ENCODE results near the gene LDLRAD2. TPM values are rescaled to one million over a fixed set of nuclear protein-coding genes. Genes with fewer than 3 reads are reported as not detected.

Gene LDLRAD2
- total and polyA plus RNA-seq, 9 of the 15 experiments (the other 6 are each of a cell fraction or from before 2014, with no cell fraction given): 0.45 to 0.48 TPM; not detected in 7

DNA sequence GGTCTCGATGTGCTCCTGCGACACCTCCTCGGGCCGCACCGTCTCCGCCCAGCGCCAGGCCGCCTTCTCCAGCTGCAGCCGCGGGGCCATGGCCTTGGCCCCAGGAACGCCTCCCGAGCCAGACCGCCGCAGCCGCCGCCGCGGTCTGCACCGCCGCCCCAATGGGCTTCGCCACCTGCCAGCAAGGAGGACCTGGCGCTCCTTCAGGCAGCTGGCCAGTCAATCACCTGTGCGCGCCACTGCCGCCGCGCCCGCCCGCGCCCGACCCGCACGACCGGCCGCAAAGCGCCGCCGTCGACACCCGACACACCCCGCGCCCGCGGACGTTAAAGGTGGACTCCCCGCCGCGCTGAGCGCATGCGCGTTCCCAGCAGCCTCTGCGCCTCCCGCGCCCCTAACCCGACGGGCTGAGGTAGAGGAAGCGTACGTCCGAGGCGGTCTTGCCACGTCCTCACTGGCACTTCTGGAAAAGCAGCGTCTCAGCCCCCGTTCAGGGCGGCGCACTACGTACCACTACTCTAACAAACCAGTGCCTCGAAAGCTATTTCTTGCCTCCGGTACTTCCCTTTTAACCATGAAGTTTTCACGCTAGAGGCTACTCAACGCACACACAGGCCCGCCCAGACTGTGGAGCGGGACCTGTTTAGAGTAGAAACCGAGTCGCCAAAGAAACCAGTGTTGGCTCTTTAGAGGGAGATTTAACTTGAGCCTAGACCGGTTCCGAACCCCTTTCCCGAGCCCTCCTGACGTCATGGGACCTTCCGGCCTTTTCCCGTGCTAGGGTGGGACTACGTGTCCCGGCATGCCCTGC, 29.0 kb upstream of the LDLRAD2 start, which contains the start of gene USP48 (continued):
- TF ChIP-seq ZKSCAN1 (IDR thresholded peaks at IDR 0.05; ENCODE audit: low read depth, low read length): no peak; the same call in 1 of the 2 replicates
- TF ChIP-seq EWSR1 (IDR thresholded peaks at IDR 0.05; ENCODE audit: borderline replicate concordance, low read depth, partially characterized antibody): no peak
- TF ChIP-seq ESRRA (IDR thresholded peaks at IDR 0.05; ENCODE audit: borderline replicate concordance, low read depth): peak; percentile 61; the same call in 1 of the 2 replicates
- no peak for TF ChIP-seq ZNF408 (CRISPR knock-in tag; IDR thresholded peaks at IDR 0.05; ENCODE audit: low read depth)
- TF ChIP-seq ZNF551 (CRISPR knock-in tag; IDR thresholded peaks at IDR 0.05): no peak
- TF ChIP-seq, protein P1, sequence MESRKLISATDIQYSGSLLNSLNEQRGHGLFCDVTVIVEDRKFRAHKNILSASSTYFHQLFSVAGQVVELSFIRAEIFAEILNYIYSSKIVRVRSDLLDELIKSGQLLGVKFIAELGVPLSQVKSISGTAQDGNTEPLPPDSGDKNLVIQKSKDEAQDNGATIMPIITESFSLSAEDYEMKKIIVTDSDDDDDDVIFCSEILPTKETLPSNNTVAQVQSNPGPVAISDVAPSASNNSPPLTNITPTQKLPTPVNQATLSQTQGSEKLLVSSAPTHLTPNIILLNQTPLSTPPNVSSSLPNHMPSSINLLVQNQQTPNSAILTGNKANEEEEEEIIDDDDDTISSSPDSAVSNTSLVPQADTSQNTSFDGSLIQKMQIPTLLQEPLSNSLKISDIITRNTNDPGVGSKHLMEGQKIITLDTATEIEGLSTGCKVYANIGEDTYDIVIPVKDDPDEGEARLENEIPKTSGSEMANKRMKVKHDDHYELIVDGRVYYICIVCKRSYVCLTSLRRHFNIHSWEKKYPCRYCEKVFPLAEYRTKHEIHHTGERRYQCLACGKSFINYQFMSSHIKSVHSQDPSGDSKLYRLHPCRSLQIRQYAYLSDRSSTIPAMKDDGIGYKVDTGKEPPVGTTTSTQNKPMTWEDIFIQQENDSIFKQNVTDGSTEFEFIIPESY (CRISPR knock-in tag; IDR thresholded peaks at IDR 0.05): no peak; the same call in 1 of the 2 replicates
- 0 out of 2 replicates have a peak, but pooled peaks have one; percentile 29 for TF ChIP-seq RFX5 (IDR thresholded peaks at IDR 0.05; ENCODE audit: low read depth, low read length)
- no peak for TF ChIP-seq NCOA2 (IDR thresholded peaks at IDR 0.05; ENCODE audit: partially characterized antibody in 2 of 2)
- TF ChIP-seq DNMT1 (IDR thresholded peaks at IDR 0.05): peak; percentile 98
- peak; percentile 30; the same call in 1 of the 2 replicates for TF ChIP-seq GABPB2 (CRISPR knock-in tag; conservative IDR thresholded peaks at IDR 0.05)
- TF ChIP-seq, protein P2, sequence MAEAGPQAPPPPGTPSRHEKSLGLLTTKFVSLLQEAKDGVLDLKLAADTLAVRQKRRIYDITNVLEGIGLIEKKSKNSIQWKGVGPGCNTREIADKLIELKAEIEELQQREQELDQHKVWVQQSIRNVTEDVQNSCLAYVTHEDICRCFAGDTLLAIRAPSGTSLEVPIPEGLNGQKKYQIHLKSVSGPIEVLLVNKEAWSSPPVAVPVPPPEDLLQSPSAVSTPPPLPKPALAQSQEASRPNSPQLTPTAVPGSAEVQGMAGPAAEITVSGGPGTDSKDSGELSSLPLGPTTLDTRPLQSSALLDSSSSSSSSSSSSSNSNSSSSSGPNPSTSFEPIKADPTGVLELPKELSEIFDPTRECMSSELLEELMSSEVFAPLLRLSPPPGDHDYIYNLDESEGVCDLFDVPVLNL (CRISPR knock-in tag; IDR thresholded peaks at IDR 0.05; ENCODE audit: low read depth): no peak; the same call in 1 of the 2 replicates
- 0 out of 2 replicates have a peak, but pooled peaks have one; percentile 74 for TF ChIP-seq ZNF592 (IDR thresholded peaks at IDR 0.05)
- peak in 1 of 3 experiments; percentile 94; a peak in 2 of 6 replicates for TF ChIP-seq ZBTB11 (CRISPR knock-in tag; IDR thresholded peaks at IDR 0.05)
- no peak for TF ChIP-seq PRMT5 (CRISPR knock-in tag; IDR thresholded peaks at IDR 0.05)
- no peak; the same call in 1 of the 2 replicates for TF ChIP-seq GTF2F1 (IDR thresholded peaks at IDR 0.05; ENCODE audit: low read depth, low read length)

Measured in K562 (cell line).